Lower lobe of right lung (tissue), 2 donors: ENCODE results near the gene MPZL2. TPM values are rescaled to one million over a fixed set of nuclear protein-coding genes. Genes with fewer than 3 reads are reported as not detected.

Source experiments
- ATAC-seq, 2 donors: fragments of 200-7000 bp; cut with Tn5 transposase; one replicate each; pipeline ENCODE4 v1.9.1; 2020 to 2022; ENCODE audit warnings: mild to moderate bottlenecking in 2 of 2, moderate library complexity in 2 of 2
- DNase-seq: peaks from one replicate; pipeline ENCODE4 v3.0.0-alpha.2; 2020
- H3K27ac ChIP-seq: fragments of 200-600 bp; one replicate; pipeline ENCODE4 v1.8.0; 2022
- H3K27me3 ChIP-seq: fragments of 200-600 bp; one replicate; pipeline ENCODE4 v1.8.0; 2022; ENCODE audit warnings: low read depth
- H3K36me3 ChIP-seq: fragments of 200-600 bp; one replicate; pipeline ENCODE4 v1.8.0; 2022; ENCODE audit warnings: mild to moderate bottlenecking
- H3K4me1 ChIP-seq: fragments of 200-600 bp; one replicate; pipeline ENCODE4 v1.8.0; 2022
- H3K4me3 ChIP-seq: fragments of 200-600 bp; one replicate; pipeline ENCODE4 v1.8.0; 2022; ENCODE audit warnings: mild to moderate bottlenecking
- H3K9me3 ChIP-seq: fragments of 200-600 bp; one replicate; pipeline ENCODE4 v1.8.0; 2022
- intact Hi-C: fragments of 100-400 bp; cut with DNase I; formaldehyde crosslinking; loops from one replicate; pipeline ENCODE4 v1.11.0; 2022
- total RNA-seq: library from RNA; stranded (reverse); fragmentation: NEBNext Ultra II Directional; extraction: Animal tissue kit (Norgen Biotek cat#: 25700); gene quantifications from one replicate; pipeline ENCODE4 v1.2.1, GENCODE V29; 2021
- TF ChIP-seq, protein P1 (sequence below): fragments of 200-600 bp; IDR thresholded peaks from one replicate; pipeline ENCODE4 v1.8.0; 2022; ENCODE audit warnings: antibody characterized with exemption, mild to moderate bottlenecking
- donor health status: DM: no; HTN: yes; CAD: no; lungs with severe emphysema.

MPZL2 gene
- total RNA-seq, 1 donor from 2014 or later, result 85.3 TPM

DNA sequence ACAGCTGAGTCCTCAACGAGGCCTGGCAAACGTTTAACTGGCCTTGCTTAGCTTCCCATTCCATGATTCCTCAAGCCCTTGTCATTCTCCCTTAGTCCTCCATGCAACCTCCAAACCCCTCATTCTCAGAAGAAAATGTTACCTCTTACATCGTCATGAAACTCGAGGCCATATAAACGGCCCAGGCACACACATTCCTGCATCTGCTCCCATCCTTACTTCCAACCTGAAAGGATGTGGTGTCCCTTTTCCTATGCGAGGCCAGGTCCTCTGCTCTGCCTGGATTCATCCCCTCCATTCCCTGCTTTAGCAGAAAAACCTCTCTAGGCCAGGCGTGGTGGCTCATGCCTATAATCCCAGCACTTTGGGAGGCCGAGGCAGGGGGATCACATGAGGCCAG, 20.9 kb downstream of the MPZL2 start:
- H3K36me3 ChIP-seq, result no peaks in the 10 kb centered on the region
- no peaks in the 10 kb centered on the region for H3K27me3 ChIP-seq
- no peak for DNase-seq
- H3K27ac ChIP-seq, result no peak overlapping the region
- peaks cover 60% of the 10 kb centered on the region for H3K4me1 ChIP-seq
- intact Hi-C loops, result no loop called here
- TF ChIP-seq, protein P1, sequence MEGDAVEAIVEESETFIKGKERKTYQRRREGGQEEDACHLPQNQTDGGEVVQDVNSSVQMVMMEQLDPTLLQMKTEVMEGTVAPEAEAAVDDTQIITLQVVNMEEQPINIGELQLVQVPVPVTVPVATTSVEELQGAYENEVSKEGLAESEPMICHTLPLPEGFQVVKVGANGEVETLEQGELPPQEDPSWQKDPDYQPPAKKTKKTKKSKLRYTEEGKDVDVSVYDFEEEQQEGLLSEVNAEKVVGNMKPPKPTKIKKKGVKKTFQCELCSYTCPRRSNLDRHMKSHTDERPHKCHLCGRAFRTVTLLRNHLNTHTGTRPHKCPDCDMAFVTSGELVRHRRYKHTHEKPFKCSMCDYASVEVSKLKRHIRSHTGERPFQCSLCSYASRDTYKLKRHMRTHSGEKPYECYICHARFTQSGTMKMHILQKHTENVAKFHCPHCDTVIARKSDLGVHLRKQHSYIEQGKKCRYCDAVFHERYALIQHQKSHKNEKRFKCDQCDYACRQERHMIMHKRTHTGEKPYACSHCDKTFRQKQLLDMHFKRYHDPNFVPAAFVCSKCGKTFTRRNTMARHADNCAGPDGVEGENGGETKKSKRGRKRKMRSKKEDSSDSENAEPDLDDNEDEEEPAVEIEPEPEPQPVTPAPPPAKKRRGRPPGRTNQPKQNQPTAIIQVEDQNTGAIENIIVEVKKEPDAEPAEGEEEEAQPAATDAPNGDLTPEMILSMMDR, result no peak
- no peaks in the 10 kb centered on the region for H3K9me3 ChIP-seq
- no peak for ATAC-seq
- no peak overlapping the region for H3K4me3 ChIP-seq

DNA sequence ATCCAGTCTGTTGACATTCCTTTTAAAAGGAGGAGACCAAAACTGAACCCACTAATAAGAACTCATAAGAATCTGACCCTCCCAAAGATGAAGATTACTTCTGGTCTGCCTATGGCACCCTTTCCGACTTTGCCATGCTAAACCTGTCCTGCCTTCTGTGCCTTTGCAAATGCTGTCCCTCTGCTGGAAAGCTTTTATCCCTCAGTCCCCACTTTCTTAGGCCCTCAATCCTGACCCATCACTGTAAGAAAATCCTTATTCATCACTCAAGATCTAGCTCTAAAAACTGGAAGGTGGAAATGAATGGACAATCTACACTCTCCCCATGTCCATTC, 22.4 kb downstream of the MPZL2 start:
- Histone ChIP-seq H3K36me3 (no peaks in the 10 kb centered on the region), H3K27ac (peak overlapping the region; percentile 78), H3K4me3 (no peak overlapping the region), H3K9me3 (no peaks in the 10 kb centered on the region), H3K27me3 (no peaks in the 10 kb centered on the region), H3K4me1 (peaks cover 62% of the 10 kb centered on the region)
- intact Hi-C loops, result no loop called here
- TF ChIP-seq, protein P1, result no peak
- ATAC-seq (no peak), DNase-seq (no peak)

DNA sequence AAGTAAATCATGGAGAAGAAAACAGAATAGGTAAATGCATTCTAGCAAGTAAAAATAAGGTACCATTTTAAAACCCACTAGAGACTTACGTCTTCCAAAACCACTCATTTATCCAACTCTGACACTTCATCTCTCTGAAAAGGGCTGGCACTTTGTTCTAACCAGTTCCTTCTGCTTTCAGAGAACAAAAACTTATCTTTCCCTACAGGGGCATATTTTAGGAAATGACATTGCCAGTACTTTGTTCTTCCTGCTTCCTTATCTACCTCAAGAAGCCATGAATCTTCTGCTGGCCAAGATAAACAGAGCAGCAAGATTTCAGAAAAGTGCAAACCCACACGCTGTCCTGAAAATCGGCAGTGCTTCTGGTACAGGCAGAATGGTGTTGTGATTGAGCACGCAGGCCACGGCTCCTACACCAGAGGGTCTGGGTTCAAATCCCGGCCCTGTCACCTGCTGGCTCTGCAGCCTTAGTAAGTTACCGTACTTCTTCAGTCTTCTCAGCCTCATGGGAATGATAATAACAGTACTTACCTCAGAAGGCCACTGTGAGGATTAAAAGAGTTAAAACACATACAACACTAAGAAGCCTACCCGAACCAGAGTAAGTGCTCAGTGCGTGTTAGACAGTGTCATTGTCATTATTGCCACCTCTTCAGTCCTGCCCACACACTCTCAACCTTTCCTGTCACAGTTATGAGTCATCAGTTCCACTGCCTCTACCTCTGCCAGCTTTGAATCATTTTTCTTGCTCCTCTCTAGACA, 22.9 kb downstream of the MPZL2 start:
- H3K9me3 ChIP-seq, result no peaks in the 10 kb centered on the region
- intact Hi-C loops, result no loop called here
- DNase-seq (peak; percentile 52), ATAC-seq (peak; percentile 84 to 90)
- no peaks in the 10 kb centered on the region for H3K27me3 ChIP-seq
- TF ChIP-seq, protein P1, result no peak
- peaks cover 60% of the 10 kb centered on the region for H3K4me1 ChIP-seq
- no peaks in the 10 kb centered on the region for H3K36me3 ChIP-seq
- peak overlapping the region; percentile 78 for H3K27ac ChIP-seq
- no peak overlapping the region for H3K4me3 ChIP-seq

DNA sequence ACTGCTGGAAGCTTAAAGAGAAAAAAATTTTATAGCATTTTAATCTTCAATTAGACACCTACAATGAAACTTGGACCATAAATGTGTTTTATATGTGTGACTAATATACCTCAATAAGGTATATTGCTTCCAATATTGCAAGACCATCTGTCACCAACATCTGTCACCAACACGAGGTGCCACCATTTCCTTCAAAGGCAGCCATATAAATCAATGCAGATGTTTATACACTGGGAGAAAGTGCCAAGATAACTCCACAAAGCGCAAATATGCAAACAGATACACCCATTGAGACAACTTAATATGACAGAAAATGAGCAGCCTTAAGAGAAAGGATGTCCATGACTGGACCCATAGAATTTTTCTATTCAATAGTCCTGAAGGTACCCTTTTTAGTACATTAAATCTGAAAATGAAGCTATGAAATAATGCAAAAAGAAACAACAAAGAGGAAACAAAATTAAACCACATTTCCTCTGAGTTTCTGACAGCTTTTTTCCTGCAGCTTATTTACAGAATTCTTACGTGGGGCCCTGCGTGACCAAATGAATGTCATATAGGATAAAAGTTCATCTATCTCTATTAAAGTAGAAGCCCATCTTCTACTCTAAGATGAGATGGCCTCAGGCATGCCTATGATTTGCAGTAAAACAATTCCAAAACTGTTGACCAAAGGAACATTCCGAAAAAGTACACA, 24.4 kb downstream of the MPZL2 start:
- Histone ChIP-seq H3K9me3 (no peaks in the 10 kb centered on the region), H3K36me3 (no peaks in the 10 kb centered on the region), H3K27ac (peak overlapping the region; percentile 42), H3K4me3 (no peak overlapping the region), H3K27me3 (no peaks in the 10 kb centered on the region), H3K4me1 (peaks cover 60% of the 10 kb centered on the region)
- ATAC-seq (no peak), DNase-seq (no peak)
- TF ChIP-seq, protein P1, result no peak
- intact Hi-C loops, result no loop called here

DNA sequence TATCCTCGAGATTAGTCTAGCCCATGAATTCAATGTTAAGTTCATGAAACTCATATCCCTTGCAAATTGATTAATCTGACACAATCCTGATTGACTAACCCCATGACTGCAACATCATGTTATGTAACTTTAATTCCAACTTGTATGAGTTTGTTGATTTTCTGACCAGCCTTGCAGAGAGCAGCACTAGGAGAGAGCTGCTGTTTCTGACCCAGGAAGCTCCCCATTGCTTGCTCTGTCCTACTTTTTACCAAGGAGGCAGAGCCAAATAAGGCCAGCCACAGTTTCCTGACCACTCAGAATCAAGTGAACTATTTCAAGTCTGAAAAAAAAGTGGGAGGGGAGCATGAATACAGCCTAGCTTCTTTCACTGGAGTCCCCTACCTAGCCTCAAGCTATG, 25.2 kb downstream of the MPZL2 start:
- ATAC-seq (peak; percentile 20 to 31), DNase-seq (no peak)
- TF ChIP-seq, protein P1, result no peak
- intact Hi-C loops, result no loop called here
- peaks cover 60% of the 10 kb centered on the region for H3K4me1 ChIP-seq
- H3K4me3 ChIP-seq, result no peak overlapping the region
- H3K27me3 ChIP-seq, result no peaks in the 10 kb centered on the region
- H3K36me3 ChIP-seq, result no peaks in the 10 kb centered on the region
- no peaks in the 10 kb centered on the region for H3K9me3 ChIP-seq
- peak overlapping the region; percentile 28 for H3K27ac ChIP-seq
